ENCODE results near the gene UNC5CL.
A peak's percentile ranks its signal among the peaks of the same experiment; 100 is the strongest.

UNC5CL gene, protein sequence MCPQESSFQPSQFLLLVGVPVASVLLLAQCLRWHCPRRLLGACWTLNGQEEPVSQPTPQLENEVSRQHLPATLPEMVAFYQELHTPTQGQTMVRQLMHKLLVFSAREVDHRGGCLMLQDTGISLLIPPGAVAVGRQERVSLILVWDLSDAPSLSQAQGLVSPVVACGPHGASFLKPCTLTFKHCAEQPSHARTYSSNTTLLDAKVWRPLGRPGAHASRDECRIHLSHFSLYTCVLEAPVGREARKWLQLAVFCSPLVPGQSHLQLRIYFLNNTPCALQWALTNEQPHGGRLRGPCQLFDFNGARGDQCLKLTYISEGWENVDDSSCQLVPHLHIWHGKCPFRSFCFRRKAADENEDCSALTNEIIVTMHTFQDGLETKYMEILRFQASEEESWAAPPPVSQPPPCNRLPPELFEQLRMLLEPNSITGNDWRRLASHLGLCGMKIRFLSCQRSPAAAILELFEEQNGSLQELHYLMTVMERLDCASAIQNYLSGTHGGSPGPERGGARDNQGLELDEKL

GRCh38 chr6:41039060-41039998, at the start of gene UNC5CL:
Gene UNC5CL, minus strand, starts transcription at chr6:41039221. Its CDS starts 4,147 bp downstream, at chr6:41035074.
- DNase-seq (ENCODE audit: low spot score), result peak; percentile 56

- no peak for DNase-seq (ENCODE audit: low spot score)
Measured at GRCh38 chr6:41088451-41088850, 49.4 kb upstream of the UNC5CL start.

DNA sequence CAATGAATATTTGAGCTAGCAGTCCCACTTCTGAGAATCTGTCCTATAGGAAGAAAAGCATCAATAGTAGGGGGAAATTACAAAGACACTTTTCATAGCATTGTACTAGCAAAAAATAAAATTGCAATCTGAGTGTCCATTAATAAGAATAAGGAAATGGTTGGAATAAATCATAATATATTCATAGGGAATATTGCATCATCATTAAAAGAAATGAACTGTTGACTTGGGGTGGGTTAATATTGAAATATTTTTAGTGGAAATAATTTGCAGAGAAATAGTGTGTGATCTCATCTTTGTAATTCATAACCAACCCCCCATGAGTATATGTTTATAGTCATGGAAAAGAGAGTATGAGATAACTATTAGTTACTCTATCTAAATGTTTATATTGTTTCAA, 46.2 kb upstream of the UNC5CL start:
- no peak for DNase-seq (ENCODE audit: low spot score)

GRCh38 chr6:41083072-41083471, 44.1 kb upstream of the UNC5CL start:
- no peak for DNase-seq (ENCODE audit: low spot score)

GRCh38 chr6:41080621-41081020, 41.6 kb upstream of the UNC5CL start:
- no peak for DNase-seq (ENCODE audit: low spot score)

DNA sequence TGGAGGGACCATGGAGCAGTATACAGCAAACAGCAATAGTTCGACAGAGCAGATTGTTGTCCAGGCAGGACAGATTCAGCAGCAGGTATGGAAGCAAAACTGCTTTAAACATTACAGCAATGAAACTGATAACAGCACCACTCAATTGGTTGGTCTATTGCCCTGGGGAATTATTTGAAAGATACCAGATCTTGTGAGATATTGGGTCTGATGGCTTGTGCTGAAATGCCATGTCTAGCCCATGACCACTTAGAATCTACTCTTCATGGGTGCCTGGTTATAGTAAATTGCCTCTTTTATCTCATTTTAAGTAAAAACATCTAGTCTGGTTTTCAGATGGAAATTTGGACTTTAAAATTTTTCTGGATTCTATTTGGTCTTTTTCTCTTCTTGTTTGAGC, 40.1 kb upstream of the UNC5CL start:
- DNase-seq (ENCODE audit: low spot score), result no peak

DNA sequence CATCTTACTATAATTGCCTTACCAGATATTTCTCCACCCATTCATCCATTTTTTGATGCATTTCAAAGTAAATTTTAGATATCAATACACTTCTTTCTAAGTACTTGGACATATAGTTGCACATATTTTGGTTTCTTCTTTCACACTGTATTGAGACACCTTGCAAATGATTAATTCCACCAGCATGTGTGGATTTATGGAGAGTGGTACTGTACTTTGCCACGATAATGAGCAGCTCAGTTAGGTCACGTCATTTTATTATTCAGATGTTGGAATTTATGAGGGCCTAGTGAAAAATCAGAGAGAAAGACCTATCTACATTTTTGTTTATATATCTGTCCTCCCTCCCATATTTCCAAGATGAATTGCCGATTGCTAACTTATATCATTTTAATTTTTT, 39.1 kb upstream of the UNC5CL start:
- no peak for DNase-seq (ENCODE audit: low spot score)

GRCh38 chr6:41077536-41077935, 38.5 kb upstream of the UNC5CL start:
- DNase-seq (ENCODE audit: low spot score), result no peak

- no peak for DNase-seq (ENCODE audit: low spot score)
Measured at GRCh38 chr6:41075651-41076626, 36.9 kb upstream of the UNC5CL start.

GRCh38 chr6:41074692-41075436, 35.8 kb upstream of the UNC5CL start:
- peak; percentile 4 for DNase-seq (ENCODE audit: low spot score)

GRCh38 chr6:41073968-41074691, 35.1 kb upstream of the UNC5CL start:
- peak; percentile 33 for DNase-seq (ENCODE audit: low spot score)

DNA sequence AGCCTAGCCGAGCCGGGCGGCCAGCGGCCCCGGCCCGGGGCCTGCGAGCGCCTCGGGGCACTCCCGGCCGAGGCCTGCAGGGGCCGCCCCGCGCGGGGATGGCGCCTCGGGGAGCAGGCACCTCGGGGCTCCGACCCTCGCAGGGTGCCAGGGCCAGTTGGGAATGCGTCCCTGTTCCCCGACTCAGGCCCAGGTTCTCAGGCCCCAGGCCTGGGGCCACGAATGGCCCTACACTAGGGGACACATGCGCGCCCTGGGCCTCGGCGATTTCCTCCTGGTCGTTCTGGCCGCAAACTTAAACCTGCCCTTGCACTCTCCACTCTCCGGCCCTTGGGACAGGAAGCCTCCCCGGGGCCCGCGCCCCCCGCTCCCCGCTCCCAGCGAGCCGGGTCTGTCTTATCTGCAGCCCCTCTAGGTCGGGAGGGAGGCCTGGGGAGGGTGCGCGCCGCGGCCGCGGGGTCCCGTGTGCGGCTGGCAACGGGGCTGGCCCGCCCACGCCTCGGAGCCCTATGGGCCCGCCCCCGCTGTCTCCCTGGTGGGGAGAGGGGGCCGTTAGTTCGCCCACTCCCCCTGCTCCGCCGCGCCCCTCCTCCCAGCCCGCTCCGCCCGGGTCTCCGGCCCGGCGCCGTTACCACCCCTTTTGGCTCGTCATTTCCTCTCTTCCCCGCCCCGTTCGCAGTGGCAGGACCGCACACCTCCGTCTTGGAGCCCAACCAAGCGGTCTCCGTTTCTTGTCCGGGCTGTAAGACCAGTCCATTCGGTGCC, 34.4 kb upstream of the UNC5CL start:
- DNase-seq (ENCODE audit: low spot score), result peak; percentile 75

DNA sequence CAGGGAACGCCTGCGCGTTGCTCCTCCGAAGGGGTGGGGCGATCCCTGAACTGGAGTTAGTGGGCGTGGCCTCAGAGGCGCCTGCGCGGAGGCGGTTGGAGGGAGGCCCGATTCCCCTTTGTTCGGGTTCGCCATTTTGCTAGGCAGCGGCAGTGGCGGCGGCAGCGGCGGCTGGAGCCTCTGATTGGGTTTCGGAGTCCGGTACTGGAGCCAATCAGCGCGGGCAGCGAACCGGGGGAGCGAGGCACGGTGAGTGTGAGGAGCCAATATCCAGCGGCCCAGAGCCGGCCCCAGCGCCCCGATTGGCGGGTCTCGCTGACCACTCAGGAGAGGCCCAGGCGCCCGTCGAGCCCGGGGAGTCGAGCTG, 33.8 kb upstream of the UNC5CL start, which contains the start of gene NFYA:
Gene NFYA (plus strand): TSS at position 139 of the 367 bp plus-strand sequence. CDS start 6,116 bp downstream, outside the sequence.
- peak; percentile 96 for DNase-seq (ENCODE audit: low spot score)

- peak; percentile 96 for DNase-seq (ENCODE audit: low spot score)
Measured at GRCh38 chr6:41071923-41072835, 33.2 kb upstream of the UNC5CL start, which contains the start of gene OARD1. Gene OARD1, minus strand, starts transcription at chr6:41072356. Its CDS starts 722 bp downstream, at chr6:41071634.

- DNase-seq (ENCODE audit: low spot score), result no peak
Measured at GRCh38 chr6:41071501-41071922, 32.5 kb upstream of the UNC5CL start.

- peak; percentile 58 for DNase-seq (ENCODE audit: low spot score)
Measured at GRCh38 chr6:41066867-41067304, 27.9 kb upstream of the UNC5CL start.

GRCh38 chr6:41065550-41066026, 26.6 kb upstream of the UNC5CL start:
- DNase-seq (ENCODE audit: low spot score), result no peak

DNA sequence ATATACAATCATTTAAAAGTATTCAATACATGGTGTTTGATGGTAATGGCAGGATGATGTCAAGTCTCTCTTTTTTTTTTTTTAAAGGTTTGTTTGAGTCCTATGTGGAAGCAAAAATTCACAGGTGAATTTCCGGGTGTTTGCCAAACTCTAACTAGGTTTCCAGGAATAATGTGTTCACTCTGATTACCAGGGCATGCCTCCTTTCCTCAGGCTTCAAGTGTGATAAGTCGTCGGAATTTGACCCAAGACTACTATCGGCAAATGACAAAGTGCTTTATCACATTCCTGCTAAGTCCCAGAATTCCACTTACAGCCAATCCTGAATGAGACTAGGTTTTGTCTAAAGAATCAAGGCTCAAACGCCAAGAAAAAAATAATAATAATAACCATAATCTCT, 25.8 kb upstream of the UNC5CL start:
- DNase-seq (ENCODE audit: low spot score), result no peak
